ENCODE measurements around the gene MARK3. TPM values are rescaled to one million over a fixed set of nuclear protein-coding genes. Genes with fewer than 3 reads are reported as not detected.

MARK3 gene
- total RNA-seq, 1 experiment from 2014 or later, result 81.9 TPM

DNA sequence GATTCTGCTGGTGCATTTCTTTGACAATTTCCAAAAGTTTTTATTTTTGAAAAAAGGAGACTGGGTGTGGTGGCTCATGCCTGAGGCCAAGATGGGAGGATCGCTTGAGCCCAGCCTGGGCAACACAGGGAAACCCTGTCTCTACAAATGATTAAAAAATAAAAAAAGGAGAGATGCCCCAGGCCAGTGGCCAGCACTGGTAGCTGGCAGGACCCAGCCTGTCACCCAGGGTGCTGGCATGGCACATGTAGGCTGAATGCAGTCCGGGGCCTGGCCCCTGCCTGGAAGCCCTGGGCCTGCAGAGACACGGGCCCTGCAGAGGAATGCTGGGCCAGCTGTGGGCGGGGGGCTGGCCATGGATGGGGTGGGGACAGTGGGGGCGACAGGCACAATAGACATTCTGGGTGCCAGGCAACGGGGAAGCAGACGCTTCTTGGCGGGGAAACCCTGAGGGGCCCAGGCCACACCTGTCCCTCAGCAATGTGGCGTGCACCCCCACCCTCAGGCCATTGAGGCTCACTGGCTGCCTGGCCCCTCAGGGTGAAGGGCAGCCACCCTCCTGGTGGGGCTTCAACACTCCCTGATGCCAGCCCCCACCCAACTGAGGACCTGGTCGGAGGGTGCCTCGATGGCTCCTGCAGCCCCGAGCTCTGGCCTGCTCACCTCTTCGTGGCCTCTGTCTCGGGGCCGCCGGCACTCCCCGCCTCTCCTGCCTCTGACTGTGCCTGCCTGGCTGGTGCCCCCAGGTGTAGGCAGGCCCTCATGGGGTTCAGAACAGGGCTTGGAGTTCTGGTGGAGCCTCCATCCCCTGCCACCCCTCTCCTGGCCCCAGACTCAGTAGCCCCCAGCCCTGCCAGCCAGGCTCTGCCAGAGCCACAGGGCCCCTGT, 155.8 kb downstream of the MARK3 start:
- no CpG with 5 or more reads among the region's 17 CpGs for whole genome bisulfite sequencing (ENCODE audit: extremely low coverage, insufficient read length, low lambda C conversion rate)
- Histone ChIP-seq H3K27ac (ENCODE audit: insufficient read length, low read depth, low read length) (no peak overlapping the region), H3K79me2 (ENCODE audit: insufficient read depth, low read length) (no peaks in the 10 kb centered on the region), H3K9ac (ENCODE audit: extremely low read depth, insufficient read length, low read length) (no peak overlapping the region), H2BK5ac (ENCODE audit: insufficient read length, low read length) (no peak overlapping the region), H4K5ac (ENCODE audit: insufficient read length, low read depth, low read length) (no peak overlapping the region), H2BK15ac (ENCODE audit: low read depth, low read length) (no peak overlapping the region), H4K20me1 (ENCODE audit: control insufficient read depth, insufficient read depth, insufficient read length) (no peaks in the 10 kb centered on the region), H3K4ac (ENCODE audit: low read depth, low read length) (no peak overlapping the region), H2AFZ (ENCODE audit: low read length) (no peak overlapping the region), H3K27me3 (ENCODE audit: insufficient read depth, low read length) (no peaks in the 10 kb centered on the region), H3K79me1 (ENCODE audit: insufficient read depth, low read depth, low read length, poor library complexity, severe bottlenecking) (no peaks in the 10 kb centered on the region), H3K18ac (ENCODE audit: insufficient read length, low read depth, low read length) (peak overlapping the region; percentile 36), H2AK5ac (ENCODE audit: insufficient read length, low read length) (no peak overlapping the region), H4K8ac (replicated peaks; ENCODE audit: insufficient read length, low read depth, low read length) (no peak overlapping the region), H3T11ph (ENCODE audit: low read length) (no peak overlapping the region), H3K14ac (ENCODE audit: insufficient read depth, low read length) (peak overlapping the region; percentile 53; the same call in 1 of the 2 replicates), H2BK20ac (ENCODE audit: low read depth, low read length, poor library complexity, severe bottlenecking) (no peak overlapping the region), H2BK12ac (ENCODE audit: insufficient read length, low read depth, low read length) (no peak overlapping the region), H2BK120ac (ENCODE audit: low read depth, low read length, poor library complexity, severe bottlenecking) (no peak overlapping the region), H3K56ac (ENCODE audit: insufficient read length, low read depth, low read length) (no peak overlapping the region), H3K4me1 (ENCODE audit: insufficient read depth, low read length) (no peaks in the 10 kb centered on the region; the same call in 1 of the 2 replicates), H4K91ac (ENCODE audit: insufficient read length, low read depth, low read length) (peak overlapping the region; percentile 63), H3K9me3 (ENCODE audit: control insufficient read depth, low read depth, low read length) (no peaks in the 10 kb centered on the region), H3K23ac (ENCODE audit: insufficient read length, low read depth, low read length) (no peak overlapping the region), H3K23me2 (ENCODE audit: insufficient read length, low read depth, low read length, poor library complexity, severe bottlenecking) (peaks cover 4% of the 10 kb centered on the region), H3K4me2 (ENCODE audit: insufficient read depth, insufficient read length, low read length) (no peak overlapping the region)
- H3K9me3 Mint-ChIP-seq, result no peaks in the 10 kb centered on the region
- no peak overlapping the region for H3K27ac Mint-ChIP-seq
- H3K36me3 Mint-ChIP-seq (ENCODE audit: insufficient read depth in 1 of 3, low read depth in 3 of 3), result peaks cover 0 to 2% (median 0%) of the 10 kb centered on the region in 3 experiments; a peak in 1 of 7 replicates
- H3K4me3 Mint-ChIP-seq, result no peak overlapping the region
- TF ChIP-seq, protein P1, sequence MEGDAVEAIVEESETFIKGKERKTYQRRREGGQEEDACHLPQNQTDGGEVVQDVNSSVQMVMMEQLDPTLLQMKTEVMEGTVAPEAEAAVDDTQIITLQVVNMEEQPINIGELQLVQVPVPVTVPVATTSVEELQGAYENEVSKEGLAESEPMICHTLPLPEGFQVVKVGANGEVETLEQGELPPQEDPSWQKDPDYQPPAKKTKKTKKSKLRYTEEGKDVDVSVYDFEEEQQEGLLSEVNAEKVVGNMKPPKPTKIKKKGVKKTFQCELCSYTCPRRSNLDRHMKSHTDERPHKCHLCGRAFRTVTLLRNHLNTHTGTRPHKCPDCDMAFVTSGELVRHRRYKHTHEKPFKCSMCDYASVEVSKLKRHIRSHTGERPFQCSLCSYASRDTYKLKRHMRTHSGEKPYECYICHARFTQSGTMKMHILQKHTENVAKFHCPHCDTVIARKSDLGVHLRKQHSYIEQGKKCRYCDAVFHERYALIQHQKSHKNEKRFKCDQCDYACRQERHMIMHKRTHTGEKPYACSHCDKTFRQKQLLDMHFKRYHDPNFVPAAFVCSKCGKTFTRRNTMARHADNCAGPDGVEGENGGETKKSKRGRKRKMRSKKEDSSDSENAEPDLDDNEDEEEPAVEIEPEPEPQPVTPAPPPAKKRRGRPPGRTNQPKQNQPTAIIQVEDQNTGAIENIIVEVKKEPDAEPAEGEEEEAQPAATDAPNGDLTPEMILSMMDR (conservative IDR thresholded peaks at IDR 0.05), result no peak
- peaks cover 12 to 26% of the 10 kb centered on the region in 2 experiments for H3K4me1 Mint-ChIP-seq
- no peak for DNase-seq
- H3K27me3 Mint-ChIP-seq (ENCODE audit: low read depth), result peaks cover 15% of the 10 kb centered on the region

All from H9 (cell line).